Fibroblast of lung (primary cell): ENCODE results near the gene PRKCG. TPM values are rescaled to one million over a fixed set of nuclear protein-coding genes. Genes with fewer than 3 reads are reported as not detected.

Source experiments
- DNase-seq, 2 donors: peaks; one replicate each; pipeline versions ENCODE4 v3.0.0 to v3.0.0-alpha.2; 2010; ENCODE audit warnings: low read depth in 2 of 2
- H2AFZ ChIP-seq: 2 replicates; pipeline ENCODE4 v1.5.1; 2012; ENCODE audit warnings: low read length, control low read depth, inconsistent platforms
- H3K27ac ChIP-seq: 2 replicates; pipeline ENCODE4 v1.5.1; 2011; ENCODE audit warnings: low read length, control low read depth; ENCODE audit not compliant: insufficient read depth
- H3K27me3 ChIP-seq: 2 replicates; pipeline ENCODE4 v1.5.1; 2011; ENCODE audit warnings: mild to moderate bottlenecking, low read length; ENCODE audit not compliant: control insufficient read depth, insufficient read depth
- H3K36me3 ChIP-seq: 2 replicates; pipeline ENCODE4 v1.5.1; 2011; ENCODE audit warnings: low read length; ENCODE audit not compliant: control insufficient read depth, insufficient read depth
- H3K4me1 ChIP-seq: 2 replicates; pipeline ENCODE4 v1.5.1; 2011; ENCODE audit warnings: low read length; ENCODE audit not compliant: control insufficient read depth, insufficient read depth; ENCODE audit errors: extremely low read depth
- H3K4me2 ChIP-seq: 2 replicates; pipeline ENCODE4 v1.5.1; 2011; ENCODE audit warnings: low read length, control low read depth; ENCODE audit not compliant: insufficient read depth; ENCODE audit errors: extremely low read depth
- H3K4me3 ChIP-seq, 4 experiments: fragments of 200-600 bp in 1 of 4; sonication (generic) in 1 of 4; replicated peaks in 1 of 4; 2 replicates each; pipeline ENCODE4 v1.5.1; 2011 to 2016; ENCODE audit warnings: low read length in 4 of 4, low read depth in 3 of 4, mild to moderate bottlenecking in 3 of 4, control low read depth in 2 of 4, inconsistent platforms in 1 of 4, mixed read lengths in 1 of 4; ENCODE audit not compliant: insufficient read depth in 1 of 4; ENCODE audit errors: control extremely low read depth in 1 of 4
- H3K79me2 ChIP-seq: 2 replicates; pipeline ENCODE4 v1.5.1; 2012; ENCODE audit warnings: mild to moderate bottlenecking, low read length, inconsistent platforms; ENCODE audit not compliant: control insufficient read depth, insufficient read depth
- H3K9ac ChIP-seq: 2 replicates; pipeline ENCODE4 v1.5.1; 2011; ENCODE audit warnings: mild to moderate bottlenecking, low read length, control low read depth; ENCODE audit not compliant: insufficient read depth
- H3K9me3 ChIP-seq: 2 replicates; pipeline ENCODE4 v1.5.1; 2012; ENCODE audit warnings: low read depth, low read length; ENCODE audit not compliant: control insufficient read depth, insufficient read depth
- H4K20me1 ChIP-seq: 2 replicates; pipeline ENCODE4 v1.5.1; 2011; ENCODE audit warnings: low read length; ENCODE audit not compliant: control insufficient read depth, insufficient read depth; ENCODE audit errors: extremely low read depth
- EZH2 ChIP-seq: IDR thresholded peaks from 2 replicates; pipeline ENCODE4 v1.5.1; 2012; ENCODE audit warnings: low read length, control low read depth, mild to moderate bottlenecking; ENCODE audit errors: missing control alignments
- polyA plus RNA-seq, 2 donors: library from polyadenylated mRNA; depleted of rRNA in 1 of 2; stranded (reverse) in 1 of 2; unstranded in 1 of 2; fragments of >200 nt; gene quantifications; 2 replicates each; pipeline ENCODE4 v1.2.1, GENCODE V29; 2011 to 2012; ENCODE audit warnings: missing spikeins in 1 of 2
- total RNA-seq: library from RNA; depleted of rRNA; stranded (reverse); fragments of >200 nt; gene quantifications from 2 replicates; pipeline ENCODE4 v1.2.1, GENCODE V29; 2014
- TF ChIP-seq, protein P1 (sequence below), 2 donors: IDR thresholded peaks in 1 of 2; conservative IDR thresholded peaks in 1 of 2; 1 replicate in 1 of 2; 2 replicates in 1 of 2; pipeline ENCODE4 v1.5.1; 2011 to 2012; ENCODE audit warnings: low read length in 2 of 2, control low read depth in 1 of 2, inconsistent platforms in 1 of 2, low read depth in 1 of 2, mild to moderate bottlenecking in 1 of 2

PRKCG gene
- total and polyA plus RNA-seq, 2 donors (not counting 1 experiment from before 2014, with no cell fraction given) = not detected

DNA sequence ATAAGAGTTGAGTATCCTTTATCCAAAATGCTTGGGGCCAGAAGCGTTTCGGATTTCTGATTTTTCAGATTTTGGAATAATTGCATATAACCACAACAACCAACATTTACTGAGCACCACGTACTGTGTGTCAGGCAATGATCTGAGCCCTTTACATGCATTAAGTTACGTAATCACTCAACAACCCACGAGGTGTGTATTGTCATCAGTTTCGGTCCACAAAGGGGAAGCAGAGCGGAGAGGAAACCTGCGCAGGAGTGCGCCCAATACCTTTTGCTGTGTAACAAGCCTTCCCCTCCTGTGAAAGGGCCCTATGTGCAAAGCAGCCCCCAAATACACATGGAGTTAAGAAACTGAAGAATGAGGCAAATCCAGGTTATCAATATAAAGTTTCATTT lies 37.1 kb upstream of the PRKCG start:
- no peak for DNase-seq
- H3K27me3 ChIP-seq = no peaks in the 10 kb centered on the region
- H3K27ac ChIP-seq = no peak overlapping the region
- TF ChIP-seq, protein P1, sequence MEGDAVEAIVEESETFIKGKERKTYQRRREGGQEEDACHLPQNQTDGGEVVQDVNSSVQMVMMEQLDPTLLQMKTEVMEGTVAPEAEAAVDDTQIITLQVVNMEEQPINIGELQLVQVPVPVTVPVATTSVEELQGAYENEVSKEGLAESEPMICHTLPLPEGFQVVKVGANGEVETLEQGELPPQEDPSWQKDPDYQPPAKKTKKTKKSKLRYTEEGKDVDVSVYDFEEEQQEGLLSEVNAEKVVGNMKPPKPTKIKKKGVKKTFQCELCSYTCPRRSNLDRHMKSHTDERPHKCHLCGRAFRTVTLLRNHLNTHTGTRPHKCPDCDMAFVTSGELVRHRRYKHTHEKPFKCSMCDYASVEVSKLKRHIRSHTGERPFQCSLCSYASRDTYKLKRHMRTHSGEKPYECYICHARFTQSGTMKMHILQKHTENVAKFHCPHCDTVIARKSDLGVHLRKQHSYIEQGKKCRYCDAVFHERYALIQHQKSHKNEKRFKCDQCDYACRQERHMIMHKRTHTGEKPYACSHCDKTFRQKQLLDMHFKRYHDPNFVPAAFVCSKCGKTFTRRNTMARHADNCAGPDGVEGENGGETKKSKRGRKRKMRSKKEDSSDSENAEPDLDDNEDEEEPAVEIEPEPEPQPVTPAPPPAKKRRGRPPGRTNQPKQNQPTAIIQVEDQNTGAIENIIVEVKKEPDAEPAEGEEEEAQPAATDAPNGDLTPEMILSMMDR (conservative IDR thresholded peaks at IDR 0.05 in 1 of 2, IDR thresholded peaks at IDR 0.05 in 1 of 2; ENCODE audit: low read depth in 1 of 2, low read length in 2 of 2) = no peak
- no peak for TF ChIP-seq EZH2
- no peaks in the 10 kb centered on the region for H3K79me2 ChIP-seq
- H3K4me1 ChIP-seq = peaks cover 4% of the 10 kb centered on the region
- no peak overlapping the region for H3K9ac ChIP-seq
- no peaks in the 10 kb centered on the region for H3K9me3 ChIP-seq
- no peaks in the 10 kb centered on the region for H3K36me3 ChIP-seq
- no peak overlapping the region for H3K4me3 ChIP-seq
- H2AFZ ChIP-seq = no peak overlapping the region
- H3K4me2 ChIP-seq = no peak overlapping the region
- no peaks in the 10 kb centered on the region for H4K20me1 ChIP-seq

DNA sequence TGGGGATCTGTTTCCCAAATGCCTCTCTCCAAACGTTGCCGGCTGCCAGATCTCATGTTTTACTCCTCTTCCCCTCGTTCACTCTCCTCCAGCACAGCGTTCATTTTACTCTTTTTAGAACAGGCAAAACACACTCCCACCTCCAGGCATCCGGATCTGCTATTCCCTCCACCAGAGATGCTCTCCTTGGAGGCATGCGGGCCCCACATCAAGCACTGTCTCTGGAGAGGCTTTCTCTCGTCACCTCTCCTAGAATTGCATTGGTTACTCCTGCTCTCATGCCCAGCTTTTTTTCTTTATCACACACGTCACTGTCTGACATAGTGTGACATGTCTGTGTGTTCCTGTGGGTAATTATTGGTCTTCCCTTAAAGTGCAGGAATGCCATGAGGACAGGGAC lies 34.4 kb upstream of the PRKCG start:
- DNase-seq = no peak
- no peak for TF ChIP-seq EZH2
- TF ChIP-seq, protein P1 (conservative IDR thresholded peaks at IDR 0.05 in 1 of 2, IDR thresholded peaks at IDR 0.05 in 1 of 2; ENCODE audit: low read depth in 1 of 2, low read length in 2 of 2) = no peak

DNA sequence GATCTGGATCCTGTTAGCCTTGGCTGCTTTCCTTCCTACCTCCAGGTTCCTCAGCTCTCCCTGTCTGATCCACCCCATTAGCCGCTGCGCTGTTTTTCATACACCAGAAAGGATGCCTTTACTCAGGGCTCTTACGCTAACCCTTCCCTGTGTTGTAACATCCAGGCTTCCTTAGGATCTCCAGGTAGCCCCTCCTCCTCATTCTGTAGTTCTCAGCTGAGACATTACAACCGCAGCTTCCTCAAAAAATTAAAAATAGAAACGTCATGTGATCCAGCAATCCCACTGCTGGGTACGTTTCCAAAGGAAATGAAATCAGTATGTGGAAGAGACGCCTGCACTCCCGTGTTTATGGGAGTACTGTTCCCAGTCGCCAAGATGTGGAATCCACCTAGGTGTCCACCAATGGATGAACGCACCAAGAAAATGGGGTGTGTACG lies 32.7 kb upstream of the PRKCG start:
- Histone ChIP-seq H3K9me3 (no peaks in the 10 kb centered on the region), H3K36me3 (no peaks in the 10 kb centered on the region), H3K79me2 (no peaks in the 10 kb centered on the region), H3K4me3 (no peak overlapping the region), H3K9ac (no peak overlapping the region), H3K27ac (peak overlapping the region; percentile 20), H2AFZ (peak overlapping the region; percentile 68), H4K20me1 (no peaks in the 10 kb centered on the region), H3K4me2 (peak overlapping the region; percentile 68), H3K27me3 (no peaks in the 10 kb centered on the region), H3K4me1 (peaks cover 2% of the 10 kb centered on the region)
- no peak for TF ChIP-seq EZH2
- TF ChIP-seq, protein P1 (conservative IDR thresholded peaks at IDR 0.05 in 1 of 2, IDR thresholded peaks at IDR 0.05 in 1 of 2; ENCODE audit: low read depth in 1 of 2, low read length in 2 of 2) = no peak
- DNase-seq = peak; percentile 50 to 73

More for the DNA sequence above, 34.4 kb upstream of the PRKCG start:
- H4K20me1 ChIP-seq = no peaks in the 10 kb centered on the region
- H3K4me2 ChIP-seq = no peak overlapping the region
- no peaks in the 10 kb centered on the region for H3K9me3 ChIP-seq
- no peaks in the 10 kb centered on the region for H3K27me3 ChIP-seq
- no peak overlapping the region for H2AFZ ChIP-seq
- H3K36me3 ChIP-seq = no peaks in the 10 kb centered on the region
- H3K27ac ChIP-seq = no peak overlapping the region
- H3K79me2 ChIP-seq = no peaks in the 10 kb centered on the region
- H3K9ac ChIP-seq = no peak overlapping the region
- no peak overlapping the region for H3K4me3 ChIP-seq
- peaks cover 2% of the 10 kb centered on the region for H3K4me1 ChIP-seq
